ENCODE measurements around the gene PRR18.

- TF ChIP-seq CTCF (IDR thresholded peaks at IDR 0.05) (no peak), POLR2AphosphoS5 (IDR thresholded peaks at IDR 0.05) (no peak), POLR2A (IDR thresholded peaks at IDR 0.05) (no peak)
These were observed 37.4 kb downstream of the PRR18 start for GRCh38 chr6:166270706-166271375.
